GM12878 (cell line): Measurements from ENCODE around the gene LDLRAD3.

Source experiments
- CTCF ChIP-seq, 3 experiments: IDR thresholded peaks in 2 of 3; conservative IDR thresholded peaks in 1 of 3; 2 replicates each; pipeline ENCODE4 v1.5.1; 2011; ENCODE audit warnings: low read depth in 3 of 3, low read length in 3 of 3, mild to moderate bottlenecking in 3 of 3, control low read depth in 2 of 3, moderate library complexity in 2 of 3, inconsistent platforms in 1 of 3, mixed read lengths in 1 of 3; ENCODE audit not compliant: control insufficient read depth in 2 of 3, insufficient read depth in 1 of 3; ENCODE audit errors: extremely low read depth in 1 of 3
- EZH2 ChIP-seq: IDR thresholded peaks from 2 replicates; pipeline ENCODE4 v1.6.1; 2012; ENCODE audit warnings: low read depth, mild to moderate bottlenecking, control low read depth, inconsistent platforms, low read length, borderline replicate concordance; ENCODE audit not compliant: control insufficient read depth
- FOXK2 ChIP-seq: fragments of 450-650 bp; IDR thresholded peaks from 2 replicates; pipeline ENCODE4 v1.6.1; 2017; ENCODE audit warnings: mild to moderate bottlenecking, moderate library complexity
- KAT2A ChIP-seq: conservative IDR thresholded peaks from 2 replicates; pipeline ENCODE4 v1.6.1; 2011; ENCODE audit warnings: low read depth, low read length; ENCODE audit not compliant: control insufficient read depth
- PAX5 ChIP-seq: IDR thresholded peaks from 2 replicates; pipeline ENCODE4 v1.6.1; 2011; ENCODE audit warnings: low read depth, low read length, borderline replicate concordance
- POLR2A ChIP-seq: IDR thresholded peaks from 2 replicates; pipeline ENCODE4 v1.6.1; 2011; ENCODE audit warnings: low read depth, mild to moderate bottlenecking, low read length
- SMAD5 ChIP-seq: IDR thresholded peaks from 2 replicates; pipeline ENCODE4 v1.6.1; 2016; ENCODE audit warnings: antibody characterized with exemption, low read depth
- SREBF2 ChIP-seq: IDR thresholded peaks from 2 replicates; pipeline ENCODE4 v1.6.1; 2012; ENCODE audit warnings: mild to moderate bottlenecking, low read length
- TCF7 ChIP-seq: IDR thresholded peaks from 2 replicates; pipeline ENCODE4 v1.6.1; 2014; ENCODE audit warnings: antibody characterized with exemption, borderline replicate concordance
- ZNF207 ChIP-seq: fragments of 450-650 bp; IDR thresholded peaks from 2 replicates; pipeline ENCODE4 v1.6.1; 2014; ENCODE audit warnings: antibody characterized with exemption, mild to moderate bottlenecking, borderline replicate concordance
- ZNF384 ChIP-seq: IDR thresholded peaks from 2 replicates; pipeline ENCODE4 v1.6.1; 2012; ENCODE audit warnings: low read depth, mild to moderate bottlenecking, low read length, improper control_type of control experiment, borderline replicate concordance
- TF ChIP-seq, protein P1 (sequence below): IDR thresholded peaks from 2 replicates; pipeline ENCODE4 v1.6.1; 2012; ENCODE audit warnings: low read depth, low read length, improper control_type of control experiment
- TF ChIP-seq, protein P2 (sequence below): IDR thresholded peaks from 2 replicates; pipeline ENCODE4 v1.6.1; 2012; ENCODE audit warnings: low read length, inconsistent platforms

- TF ChIP-seq POLR2A (no peak), KAT2A (no peak), CTCF (IDR thresholded peaks at IDR 0.05 in 2 of 3, conservative IDR thresholded peaks at IDR 0.05 in 1 of 3; ENCODE audit: control insufficient read depth in 2 of 3, extremely low read depth in 1 of 3, insufficient read depth in 1 of 3, low read depth in 3 of 3, low read length in 3 of 3) (no peak), TCF7 (no peak), ZNF207 (no peak), PAX5 (no peak), SMAD5 (no peak), EZH2 (no peak), SREBF2 (no peak), ZNF384 (no peak), FOXK2 (no peak)
- TF ChIP-seq, protein P1, sequence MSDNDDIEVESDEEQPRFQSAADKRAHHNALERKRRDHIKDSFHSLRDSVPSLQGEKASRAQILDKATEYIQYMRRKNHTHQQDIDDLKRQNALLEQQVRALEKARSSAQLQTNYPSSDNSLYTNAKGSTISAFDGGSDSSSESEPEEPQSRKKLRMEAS = no peak
- TF ChIP-seq, protein P2, sequence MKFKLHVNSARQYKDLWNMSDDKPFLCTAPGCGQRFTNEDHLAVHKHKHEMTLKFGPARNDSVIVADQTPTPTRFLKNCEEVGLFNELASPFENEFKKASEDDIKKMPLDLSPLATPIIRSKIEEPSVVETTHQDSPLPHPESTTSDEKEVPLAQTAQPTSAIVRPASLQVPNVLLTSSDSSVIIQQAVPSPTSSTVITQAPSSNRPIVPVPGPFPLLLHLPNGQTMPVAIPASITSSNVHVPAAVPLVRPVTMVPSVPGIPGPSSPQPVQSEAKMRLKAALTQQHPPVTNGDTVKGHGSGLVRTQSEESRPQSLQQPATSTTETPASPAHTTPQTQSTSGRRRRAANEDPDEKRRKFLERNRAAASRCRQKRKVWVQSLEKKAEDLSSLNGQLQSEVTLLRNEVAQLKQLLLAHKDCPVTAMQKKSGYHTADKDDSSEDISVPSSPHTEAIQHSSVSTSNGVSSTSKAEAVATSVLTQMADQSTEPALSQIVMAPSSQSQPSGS = no peak
These were observed 182.8 kb downstream of the LDLRAD3 start for GRCh38 chr11:36126678-36127077.
